Stimulated activated CD4-positive, alpha-beta T cell treated with anti-CD3 and anti-CD28 coated beads, Interleukin-4, amount 100 ng/mL, for 24 hours (primary cell): ENCODE data around the gene SPATA19.

Source experiments
- DNase-seq: peaks from one replicate; pipeline ENCODE4 v3.0.0-alpha.2; 2020

The SPATA19 gene

DNA sequence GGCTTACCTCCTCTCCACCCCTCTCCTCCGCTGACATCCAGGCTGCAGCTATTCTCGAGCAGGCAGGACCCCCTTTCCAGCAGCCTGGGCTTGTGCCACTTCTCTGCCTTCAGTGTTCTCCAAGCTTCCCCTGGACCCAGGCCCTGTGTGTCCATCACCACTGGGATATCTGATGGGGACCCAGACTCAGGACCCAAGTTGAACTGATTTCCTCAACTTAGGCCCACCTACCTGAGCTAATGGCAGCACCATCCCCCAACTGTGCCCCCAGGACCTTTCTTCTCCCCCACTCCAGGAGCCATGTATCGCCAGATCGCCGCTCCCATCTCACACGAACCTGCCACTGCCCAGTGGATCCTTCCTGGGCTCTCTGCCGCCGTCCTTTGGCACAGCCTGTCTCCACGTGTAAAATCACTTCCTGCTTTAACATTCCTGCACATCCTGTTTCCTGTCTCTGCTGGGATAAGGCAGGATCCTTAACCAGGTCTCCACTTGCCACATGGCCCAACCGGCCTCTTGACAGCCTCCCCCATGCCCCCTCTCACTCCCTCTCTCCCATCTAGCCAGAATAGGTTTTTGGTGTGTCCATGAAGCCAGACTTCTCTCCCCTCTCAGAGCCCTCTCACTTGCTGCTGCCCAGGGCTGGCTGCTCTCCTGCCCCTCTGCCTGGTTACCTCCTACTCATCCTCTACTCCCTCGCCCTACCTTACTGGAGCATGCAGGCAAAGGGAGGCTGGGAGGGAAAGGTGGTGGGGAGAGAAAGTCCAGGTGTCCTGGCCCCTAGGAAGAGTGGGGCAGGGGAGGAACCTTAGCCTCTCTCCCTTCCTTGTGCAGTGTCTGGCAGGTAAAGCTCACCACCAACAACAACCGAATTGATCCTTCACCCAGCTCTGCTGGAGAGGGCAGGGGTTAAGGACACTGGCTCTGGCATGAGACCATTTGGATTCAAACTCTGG lies 9.4 kb downstream of the SPATA19 start:
- no peak for DNase-seq

DNA sequence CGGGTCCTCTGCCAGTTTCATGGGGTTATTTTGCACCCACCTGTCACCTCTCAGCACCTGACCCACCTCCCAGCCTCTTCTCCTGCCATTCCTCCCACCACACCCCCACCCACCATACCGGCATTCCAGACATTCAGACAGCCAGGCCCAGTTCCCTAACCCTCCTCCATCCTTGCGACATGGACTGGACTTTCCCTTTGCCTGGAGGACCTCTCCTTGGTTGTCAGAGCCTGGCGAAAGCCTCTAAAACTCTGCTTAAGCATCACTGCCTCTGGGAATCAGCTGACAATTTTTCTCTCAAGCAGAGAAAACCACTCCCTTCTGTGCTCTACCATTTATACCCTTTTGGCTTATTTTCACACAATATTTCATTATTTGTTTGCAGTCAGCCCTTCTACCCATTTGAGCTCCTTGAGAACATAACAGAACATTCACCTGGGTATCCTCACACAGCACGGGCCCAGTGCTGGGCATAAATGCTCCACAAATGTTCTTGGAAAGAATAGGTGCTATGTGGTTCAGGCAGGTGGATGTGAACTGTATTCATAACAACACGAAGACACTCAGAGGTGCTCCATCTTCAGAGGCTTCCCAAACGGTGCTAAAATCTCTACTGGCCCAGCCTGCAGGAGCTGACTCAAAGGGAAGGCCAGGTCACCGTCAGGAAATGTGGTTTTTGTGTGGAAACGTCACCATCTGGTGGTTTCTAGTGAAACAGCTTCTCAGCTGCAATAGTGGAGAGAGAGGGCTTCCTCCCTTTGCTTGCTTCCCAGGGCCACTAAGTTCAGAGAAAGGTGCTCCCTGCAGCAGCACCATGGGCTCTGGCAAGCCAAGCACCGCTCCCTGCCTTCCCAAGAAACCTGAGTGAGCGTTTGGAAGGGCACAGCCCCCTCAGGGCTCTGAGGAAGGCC lies 10.4 kb downstream of the SPATA19 start:
- DNase-seq: peak; percentile 46

DNA sequence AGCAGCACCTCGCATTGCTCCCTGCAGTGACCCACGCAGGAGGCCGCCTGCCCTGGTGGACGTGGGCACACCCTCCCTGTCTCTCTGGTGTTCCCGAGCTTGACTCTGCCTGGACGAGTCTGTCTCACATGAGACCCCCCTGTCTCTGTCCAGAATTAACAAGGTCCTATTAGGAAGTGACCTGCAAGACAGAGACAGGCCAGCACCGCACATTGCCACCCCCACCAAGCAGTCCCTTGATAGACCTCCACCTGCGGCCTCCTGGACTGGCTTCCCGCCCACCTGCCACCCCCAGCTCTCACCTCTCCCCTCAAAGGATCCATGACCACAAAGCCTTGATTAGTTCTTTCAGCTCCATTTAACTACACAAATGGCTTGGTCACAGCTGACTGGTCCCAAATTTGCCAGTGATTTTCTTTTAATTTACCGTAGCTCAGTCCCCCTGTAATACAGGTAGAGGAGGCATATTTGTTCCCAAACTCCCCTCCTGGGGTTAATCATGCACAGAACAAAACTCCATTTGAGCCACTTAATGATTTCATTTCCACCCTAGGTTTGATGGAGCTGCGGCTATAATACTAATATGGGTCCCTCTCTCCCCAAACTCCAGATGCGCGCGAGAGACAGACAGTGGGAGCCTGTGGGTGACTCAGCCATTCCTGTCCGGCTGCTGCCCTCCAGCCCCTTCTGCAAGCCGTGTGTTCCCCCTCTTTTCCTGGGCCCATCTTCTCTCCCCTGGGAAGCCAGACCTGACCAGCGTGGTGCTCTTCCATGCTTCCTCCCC lies 11.2 kb downstream of the SPATA19 start:
- DNase-seq: no peak

GRCh38 chr11:133832991-133833897 lies 12.1 kb downstream of the SPATA19 start:
- no peak for DNase-seq

- no peak for DNase-seq
These were observed 13.0 kb downstream of the SPATA19 start for GRCh38 chr11:133832096-133832990.

GRCh38 chr11:133830931-133831907 lies 14.1 kb downstream of the SPATA19 start:
- no peak for DNase-seq

GRCh38 chr11:133829566-133829965 lies 15.7 kb downstream of the SPATA19 start:
- no peak for DNase-seq

DNA sequence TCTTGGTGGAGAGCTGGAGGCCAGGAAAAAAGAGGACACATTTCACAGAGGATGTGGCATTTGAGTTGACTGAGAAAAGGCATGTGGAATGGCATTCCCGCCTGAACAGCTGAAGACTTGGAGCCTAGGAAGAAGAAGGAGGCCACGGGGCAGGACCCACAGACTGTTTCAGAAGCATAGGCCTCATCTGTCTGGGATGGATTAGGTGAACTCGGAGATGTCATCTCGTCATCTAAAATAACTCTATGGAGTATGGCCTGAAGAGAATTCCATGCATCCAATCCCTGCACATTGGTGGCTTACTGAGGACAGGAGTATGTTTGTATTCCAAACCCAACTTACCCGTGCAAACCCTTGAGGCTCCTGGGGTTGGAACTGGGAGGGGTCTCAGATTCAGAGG lies 16.4 kb downstream of the SPATA19 start:
- DNase-seq: no peak

GRCh38 chr11:133827556-133827955 lies 17.8 kb downstream of the SPATA19 start:
- DNase-seq: no peak

GRCh38 chr11:133826866-133827265 lies 18.4 kb downstream of the SPATA19 start:
- no peak for DNase-seq

DNA sequence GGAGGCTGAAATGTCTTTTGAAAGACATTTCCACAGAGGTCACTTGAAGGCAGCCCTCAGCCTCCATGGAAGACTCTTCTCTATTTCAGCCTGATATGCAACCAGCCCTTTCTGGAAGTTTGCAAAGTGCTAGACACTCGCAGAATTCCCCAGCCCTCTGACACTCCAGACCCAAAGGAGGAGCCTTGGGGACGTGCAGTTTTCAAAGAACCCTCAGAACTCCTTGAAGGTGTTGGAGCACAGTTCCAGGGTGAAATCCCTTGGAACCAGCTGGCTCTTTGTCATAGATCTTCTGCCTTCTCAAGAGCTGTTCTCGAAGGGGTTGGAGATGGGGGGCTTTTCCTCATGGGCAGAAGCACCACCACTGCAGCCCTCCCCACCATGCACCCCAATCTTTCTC lies 19.6 kb downstream of the SPATA19 start:
- DNase-seq: no peak

GRCh38 chr11:133825156-133825555 lies 20.2 kb downstream of the SPATA19 start:
- no peak for DNase-seq

DNA sequence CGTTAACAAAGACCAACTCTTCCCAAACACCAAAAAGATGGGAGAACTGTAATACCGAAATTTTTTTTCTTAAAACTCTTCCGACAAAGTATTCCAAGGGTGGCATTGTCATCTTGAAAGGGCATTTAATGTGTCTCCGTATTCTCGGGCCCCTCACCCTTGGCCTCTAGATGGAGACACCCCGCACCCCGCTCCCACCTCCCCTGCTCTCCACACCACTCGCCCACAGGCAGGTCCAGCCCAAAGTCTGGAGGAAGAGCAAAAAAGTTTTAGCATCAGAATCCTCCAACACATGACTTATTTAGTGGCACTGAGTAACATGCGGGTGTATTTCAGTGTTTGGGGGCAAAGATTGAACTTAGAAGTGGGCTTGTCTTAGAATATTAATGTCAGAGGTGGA lies 20.7 kb downstream of the SPATA19 start:
- no peak for DNase-seq

GRCh38 chr11:133823614-133824013 lies 21.7 kb downstream of the SPATA19 start:
- no peak for DNase-seq

DNA sequence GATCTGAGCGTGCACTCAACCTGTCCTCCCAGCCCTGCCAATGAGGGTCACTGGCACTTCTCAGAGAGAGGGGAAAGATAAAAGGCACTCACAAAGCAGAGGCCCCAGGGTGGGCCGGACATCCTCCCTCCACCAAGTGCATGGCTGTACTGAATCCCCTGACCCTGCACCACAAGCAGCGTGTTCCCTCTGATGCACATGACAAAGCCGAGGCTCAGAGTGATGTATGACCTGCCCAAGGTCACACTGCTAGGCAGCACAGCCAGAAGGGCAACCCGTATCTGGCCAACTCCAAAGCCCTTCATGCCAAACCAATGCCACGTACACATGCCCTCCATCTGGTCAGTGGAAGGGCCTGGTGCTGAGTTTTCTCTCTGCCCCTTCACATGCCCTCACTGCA lies 22.1 kb downstream of the SPATA19 start:
- DNase-seq: no peak

DNA sequence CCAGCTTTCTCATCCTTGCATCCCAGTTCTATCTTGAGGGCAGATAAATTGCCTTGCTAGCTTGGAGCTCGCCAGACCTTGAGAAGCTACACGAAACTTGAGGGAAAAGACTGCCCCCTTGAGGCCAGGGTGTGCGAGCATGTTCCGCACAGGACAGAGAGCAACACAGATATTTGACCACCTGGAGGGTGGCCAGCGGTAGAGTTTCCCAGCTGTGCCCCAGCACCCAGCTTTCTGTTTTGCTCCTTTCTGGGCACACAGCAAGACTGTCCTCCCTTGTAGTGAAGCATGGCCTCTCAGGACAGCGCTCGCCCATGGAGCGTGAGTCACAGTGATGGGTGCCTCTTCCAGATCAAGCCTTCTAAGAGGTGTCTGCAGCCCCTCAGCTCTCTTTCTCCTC lies 23.5 kb downstream of the SPATA19 start:
- DNase-seq: no peak

DNA sequence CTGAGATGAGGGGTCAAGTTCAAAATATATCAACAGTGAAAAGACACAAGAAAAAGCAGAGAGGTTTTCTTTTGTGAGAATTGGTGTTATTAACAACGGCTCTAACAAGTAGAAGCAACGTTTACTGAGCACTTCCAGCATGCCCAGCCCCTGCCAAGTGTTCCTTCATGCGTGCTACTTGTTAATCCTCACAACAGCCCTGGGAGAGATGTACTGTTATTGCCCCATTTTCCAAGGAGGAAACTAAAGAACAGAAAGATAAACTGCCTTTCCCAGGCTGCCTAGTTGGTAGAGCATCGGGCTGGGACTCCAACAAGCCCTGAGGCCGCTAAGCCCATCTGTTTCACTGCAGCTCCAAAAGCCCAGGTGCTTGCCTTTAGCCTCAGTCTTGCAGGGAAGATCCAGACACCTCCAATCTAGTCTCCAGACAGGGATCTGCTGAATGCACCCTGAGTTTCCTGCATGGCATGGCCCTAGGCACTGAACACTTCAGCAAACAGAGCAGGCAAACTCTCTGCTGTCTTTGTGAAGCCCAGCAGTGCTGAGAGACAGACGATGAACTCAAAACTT lies 25.5 kb downstream of the SPATA19 start:
- DNase-seq: no peak

- DNase-seq: no peak
These were observed 26.2 kb downstream of the SPATA19 start for GRCh38 chr11:133819114-133819513.

DNA sequence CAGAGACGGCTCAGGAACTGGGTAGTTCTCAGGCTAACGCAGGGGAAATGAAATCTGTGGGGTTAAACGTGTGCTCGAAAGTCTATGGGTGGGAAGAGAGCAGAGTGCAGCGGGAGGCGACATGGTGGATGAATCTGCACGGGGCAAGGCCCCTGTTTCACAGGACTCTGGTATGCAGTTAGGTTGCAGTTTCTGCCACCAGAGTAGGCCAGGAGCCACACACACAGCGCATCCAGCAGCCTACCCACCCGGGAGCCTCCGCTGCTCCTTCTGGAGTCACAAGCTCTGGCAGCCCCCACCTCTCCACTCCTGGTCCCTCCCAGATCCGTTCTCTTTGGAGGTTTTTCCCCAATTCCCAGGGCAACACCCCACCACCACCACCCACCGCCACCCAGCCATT lies 27.0 kb downstream of the SPATA19 start:
- DNase-seq: no peak
